KOPT-K1 (cell line): ENCODE data around the gene FHL5.

Experiments used
- H3K27ac ChIP-seq: fragments of 200-600 bp; sonication (generic); 2 replicates; pipeline ENCODE4 v1.5.1; 2016; ENCODE audit warnings: antibody characterized with exemption, mild to moderate bottlenecking, low read depth, low read length; ENCODE audit not compliant: poor library complexity, severe bottlenecking
- H3K36me3 ChIP-seq: fragments of 200-600 bp; sonication (generic); 2 replicates; pipeline ENCODE4 v1.5.1; 2017; ENCODE audit warnings: antibody characterized with exemption, mild to moderate bottlenecking, low read length, moderate library complexity; ENCODE audit not compliant: insufficient read depth
- H3K9me3 ChIP-seq: fragments of 200-600 bp; sonication (generic); 2 replicates; pipeline ENCODE4 v1.5.1; 2017; ENCODE audit warnings: antibody characterized with exemption, low read length, mild to moderate bottlenecking; ENCODE audit not compliant: insufficient read depth, poor library complexity, severe bottlenecking

The FHL5 gene

GRCh38 chr6:96571551-96571950 is 8.6 kb downstream of the FHL5 start:
- Histone ChIP-seq H3K27ac (no peak overlapping the region), H3K9me3 (peaks cover 16% of the 10 kb centered on the region), H3K36me3 (no peaks in the 10 kb centered on the region)

GRCh38 chr6:96575359-96575758 is 12.4 kb downstream of the FHL5 start:
- Histone ChIP-seq H3K36me3 (no peaks in the 10 kb centered on the region), H3K9me3 (peaks cover 6% of the 10 kb centered on the region), H3K27ac (no peak overlapping the region)

- H3K9me3 ChIP-seq: peaks cover 2% of the 10 kb centered on the region
- H3K27ac ChIP-seq: no peak overlapping the region
- no peaks in the 10 kb centered on the region for H3K36me3 ChIP-seq
Measured at GRCh38 chr6:96576221-96576620, 13.3 kb downstream of the FHL5 start.

- no peaks in the 10 kb centered on the region for H3K36me3 ChIP-seq
- no peaks in the 10 kb centered on the region for H3K9me3 ChIP-seq
- H3K27ac ChIP-seq: no peak overlapping the region
Measured at GRCh38 chr6:96582021-96582420, 19.1 kb downstream of the FHL5 start.

- Histone ChIP-seq H3K36me3 (no peaks in the 10 kb centered on the region), H3K9me3 (no peaks in the 10 kb centered on the region)
Measured at GRCh38 chr6:96582436-96582835, 19.5 kb downstream of the FHL5 start.

GRCh38 chr6:96604420-96604819 is 41.5 kb downstream of the FHL5 start:
- no peaks in the 10 kb centered on the region for H3K36me3 ChIP-seq
- H3K27ac ChIP-seq: no peak overlapping the region
- H3K9me3 ChIP-seq: no peaks in the 10 kb centered on the region

More at GRCh38 chr6:96582436-96582835, 19.5 kb downstream of the FHL5 start:
- no peak overlapping the region for H3K27ac ChIP-seq

- Histone ChIP-seq H3K9me3 (no peaks in the 10 kb centered on the region), H3K36me3 (no peaks in the 10 kb centered on the region), H3K27ac (no peak overlapping the region)
Measured at GRCh38 chr6:96608074-96608473, 45.1 kb downstream of the FHL5 start.

- no peaks in the 10 kb centered on the region for H3K36me3 ChIP-seq
- no peak overlapping the region for H3K27ac ChIP-seq
- no peaks in the 10 kb centered on the region for H3K9me3 ChIP-seq
Measured at GRCh38 chr6:96610019-96610418, 47.1 kb downstream of the FHL5 start.

- H3K27ac ChIP-seq: no peak overlapping the region
- no peaks in the 10 kb centered on the region for H3K36me3 ChIP-seq
- no peaks in the 10 kb centered on the region for H3K9me3 ChIP-seq
Measured at GRCh38 chr6:96611342-96611991, 48.5 kb downstream of the FHL5 start.

GRCh38 chr6:96613291-96613999 is 50.5 kb downstream of the FHL5 start:
- H3K27ac ChIP-seq: no peak overlapping the region
- H3K9me3 ChIP-seq: no peaks in the 10 kb centered on the region
- no peaks in the 10 kb centered on the region for H3K36me3 ChIP-seq

GRCh38 chr6:96620851-96621250 is 57.9 kb downstream of the FHL5 start:
- Histone ChIP-seq H3K36me3 (no peaks in the 10 kb centered on the region), H3K27ac (no peak overlapping the region), H3K9me3 (no peaks in the 10 kb centered on the region)

- no peaks in the 10 kb centered on the region for H3K36me3 ChIP-seq
- no peak overlapping the region for H3K27ac ChIP-seq
Measured at GRCh38 chr6:96621983-96622382, 59.1 kb downstream of the FHL5 start.

GRCh38 chr6:96624957-96625356 is 62.0 kb downstream of the FHL5 start:
- Histone ChIP-seq H3K36me3 (no peaks in the 10 kb centered on the region), H3K27ac (no peak overlapping the region), H3K9me3 (no peaks in the 10 kb centered on the region)

More at GRCh38 chr6:96621983-96622382, 59.1 kb downstream of the FHL5 start:
- no peaks in the 10 kb centered on the region for H3K9me3 ChIP-seq

GRCh38 chr6:96626759-96627364 is 63.9 kb downstream of the FHL5 start:
- Histone ChIP-seq H3K36me3 (no peaks in the 10 kb centered on the region), H3K27ac (no peak overlapping the region), H3K9me3 (no peaks in the 10 kb centered on the region)

GRCh38 chr6:96631248-96631647 is 68.3 kb downstream of the FHL5 start:
- Histone ChIP-seq H3K27ac (no peak overlapping the region), H3K36me3 (no peaks in the 10 kb centered on the region), H3K9me3 (no peaks in the 10 kb centered on the region)
